IPS-15b (cell line): ENCODE results near the gene FMNL2.
"Not testable (repeated sequence)": the region's sequence is repeated elsewhere in the genome, so short reads cannot be mapped to it uniquely, and the experiment has no call there.

Experiments used
- H3K27me3 ChIP-seq: one replicate; pipeline ENCODE4 v1.6.1; 2013; ENCODE audit warnings: low read length; ENCODE audit not compliant: control insufficient read depth, insufficient read depth
- H3K36me3 ChIP-seq: one replicate; pipeline ENCODE4 v1.6.1; 2013; ENCODE audit warnings: low read length; ENCODE audit not compliant: control insufficient read depth, insufficient read depth
- H3K4me1 ChIP-seq: one replicate; pipeline ENCODE4 v1.6.1; 2013; ENCODE audit warnings: mild to moderate bottlenecking, low read length; ENCODE audit not compliant: control insufficient read depth, insufficient read depth
- H3K4me3 ChIP-seq: one replicate; pipeline ENCODE4 v1.5.1; 2013; ENCODE audit warnings: low read depth, low read length
- H3K9ac ChIP-seq: one replicate; pipeline ENCODE4 v1.6.1; 2013; ENCODE audit warnings: low read depth, mild to moderate bottlenecking, low read length
- H3K9me3 ChIP-seq: one replicate; pipeline ENCODE4 v1.6.1; 2013; ENCODE audit warnings: mild to moderate bottlenecking, low read length; ENCODE audit not compliant: control insufficient read depth, insufficient read depth

The FMNL2 gene

DNA sequence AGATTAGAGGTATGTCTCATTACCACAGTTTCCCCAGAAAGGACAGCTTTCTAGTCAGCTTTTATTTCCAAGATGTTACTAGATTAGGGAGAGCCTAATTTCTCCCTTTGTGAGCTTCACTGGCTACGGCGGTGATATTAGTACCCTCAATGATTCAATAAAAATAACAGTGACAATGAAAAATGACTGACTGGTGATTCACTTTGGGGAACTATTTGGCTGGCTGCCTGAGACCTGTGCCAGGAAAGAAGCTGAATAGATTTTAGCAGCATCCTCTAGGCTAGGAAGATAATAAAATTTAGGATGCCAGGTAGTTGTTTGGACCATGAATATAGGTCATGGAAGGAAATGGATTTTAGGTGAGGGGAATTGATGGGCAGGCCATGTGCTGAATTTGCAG, 178.7 kb downstream of the FMNL2 start:
- no peak overlapping the region for H3K9ac ChIP-seq
- no peaks in the 10 kb centered on the region for H3K9me3 ChIP-seq
- no peaks in the 10 kb centered on the region for H3K27me3 ChIP-seq
- no peaks in the 10 kb centered on the region for H3K36me3 ChIP-seq
- no peak overlapping the region for H3K4me3 ChIP-seq
- peaks cover 3% of the 10 kb centered on the region for H3K4me1 ChIP-seq

DNA sequence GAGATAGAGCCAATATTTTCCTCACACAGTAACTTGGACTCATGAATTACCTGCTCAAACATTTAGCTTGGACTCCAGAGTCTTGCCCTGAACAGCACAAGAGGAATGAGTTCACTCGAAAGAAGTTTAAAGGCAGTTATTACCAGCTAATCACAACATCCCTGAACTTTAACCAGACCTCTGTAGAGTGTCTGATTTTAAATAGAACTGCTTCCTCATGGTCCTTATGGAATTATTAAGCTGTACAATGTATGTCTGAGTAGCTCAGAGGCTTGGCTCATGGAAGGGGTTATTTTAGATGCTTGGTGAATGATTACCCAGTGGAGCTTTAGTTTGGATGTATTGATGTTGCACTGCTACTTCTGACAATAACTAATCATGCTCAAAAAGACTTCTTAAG, 183.1 kb downstream of the FMNL2 start:
- no peaks in the 10 kb centered on the region for H3K4me1 ChIP-seq
- H3K9me3 ChIP-seq, result no peaks in the 10 kb centered on the region
- H3K27me3 ChIP-seq, result no peaks in the 10 kb centered on the region
- no peak overlapping the region for H3K9ac ChIP-seq
- H3K36me3 ChIP-seq, result no peaks in the 10 kb centered on the region
- H3K4me3 ChIP-seq, result no peak overlapping the region

DNA sequence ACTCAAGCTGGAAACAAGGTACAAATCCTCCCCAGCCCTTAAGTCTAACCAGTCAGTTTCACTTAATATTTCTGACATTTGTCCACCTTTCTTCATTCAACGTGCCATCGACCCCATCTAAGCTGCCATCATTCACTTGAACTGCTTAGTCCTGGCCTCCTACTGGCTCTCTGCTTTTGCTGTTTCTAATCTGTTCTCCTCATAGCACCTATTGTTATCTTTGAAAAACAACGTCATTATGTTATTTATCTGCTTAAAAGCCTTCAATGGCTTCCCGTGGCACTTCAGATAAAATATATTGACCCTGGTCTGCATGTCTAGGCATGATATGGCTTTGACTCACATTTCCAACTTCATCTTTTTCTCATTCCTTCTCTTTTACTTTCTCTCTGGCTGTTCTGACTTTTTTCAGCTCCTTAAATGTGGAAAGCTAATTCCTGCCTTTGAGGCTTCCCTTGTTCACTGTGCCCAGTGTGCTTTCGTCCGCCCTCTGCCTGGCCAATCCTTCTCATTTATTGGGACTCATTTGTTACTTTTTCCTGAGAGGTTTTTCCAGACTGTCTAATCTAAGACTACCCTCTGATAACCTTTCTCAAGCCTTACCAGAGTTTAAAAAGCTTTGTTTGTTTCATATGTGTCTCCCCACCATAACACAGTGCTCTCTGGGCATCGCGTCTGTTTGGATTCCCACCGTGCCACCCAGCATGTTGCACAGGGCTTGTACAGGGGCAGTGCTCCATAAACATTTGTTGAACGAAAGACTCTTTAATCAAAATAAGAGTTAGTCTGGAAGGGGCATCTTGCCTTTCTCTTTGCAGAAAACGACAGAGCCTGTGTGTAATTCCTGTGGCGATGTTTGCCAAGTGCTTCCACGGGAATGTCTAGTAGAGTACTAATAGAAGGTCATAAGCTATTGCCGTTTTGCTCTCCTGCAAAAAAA, 183.9 kb downstream of the FMNL2 start:
- Histone ChIP-seq H3K27me3 (no peaks in the 10 kb centered on the region), H3K9me3 (no peaks in the 10 kb centered on the region), H3K4me3 (no peak overlapping the region), H3K36me3 (no peaks in the 10 kb centered on the region), H3K9ac (no peak overlapping the region), H3K4me1 (no peaks in the 10 kb centered on the region)

DNA sequence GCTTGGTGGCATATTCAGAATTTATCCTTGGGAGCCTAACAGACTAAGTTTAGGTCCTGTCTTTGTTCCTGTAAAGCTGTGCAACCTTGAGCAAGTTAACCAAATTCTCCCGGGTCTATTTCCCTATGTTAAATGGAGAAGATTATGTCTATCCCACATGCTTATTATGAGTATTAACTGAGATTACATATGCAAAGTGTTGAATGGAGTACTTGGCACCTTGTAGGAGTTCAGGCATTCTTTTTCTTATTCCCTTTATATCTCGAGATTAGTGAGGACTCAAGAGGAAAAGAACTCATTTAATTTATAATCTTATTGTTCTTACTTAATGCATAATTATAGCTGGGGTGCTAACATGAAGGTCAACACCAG, 184.6 kb downstream of the FMNL2 start:
- Histone ChIP-seq H3K36me3 (no peaks in the 10 kb centered on the region), H3K27me3 (no peaks in the 10 kb centered on the region), H3K4me3 (no peak overlapping the region), H3K9me3 (no peaks in the 10 kb centered on the region), H3K9ac (no peak overlapping the region), H3K4me1 (no peaks in the 10 kb centered on the region)

DNA sequence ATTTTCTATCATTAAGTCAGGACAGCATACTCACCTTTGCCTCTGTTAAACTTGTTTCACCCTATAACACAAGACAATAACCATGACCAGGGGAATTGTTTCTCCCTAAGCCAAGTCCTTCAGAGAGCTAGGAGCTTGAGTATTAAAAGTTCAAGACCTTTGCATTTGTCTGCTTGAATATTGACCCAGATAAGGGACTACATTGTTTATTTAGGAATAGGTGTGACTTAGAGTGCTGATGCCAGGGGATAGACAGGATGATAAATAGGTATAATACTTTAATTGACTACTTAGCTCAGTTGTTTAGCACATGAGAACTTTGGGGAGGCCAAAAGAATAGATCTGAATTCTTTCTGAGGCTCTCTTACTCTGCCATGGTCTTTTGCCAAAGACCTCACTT, 185.8 kb downstream of the FMNL2 start:
- H3K9me3 ChIP-seq, result no peaks in the 10 kb centered on the region
- no peak overlapping the region for H3K9ac ChIP-seq
- H3K4me3 ChIP-seq, result no peak overlapping the region
- no peaks in the 10 kb centered on the region for H3K4me1 ChIP-seq
- no peaks in the 10 kb centered on the region for H3K27me3 ChIP-seq
- H3K36me3 ChIP-seq, result no peaks in the 10 kb centered on the region

DNA sequence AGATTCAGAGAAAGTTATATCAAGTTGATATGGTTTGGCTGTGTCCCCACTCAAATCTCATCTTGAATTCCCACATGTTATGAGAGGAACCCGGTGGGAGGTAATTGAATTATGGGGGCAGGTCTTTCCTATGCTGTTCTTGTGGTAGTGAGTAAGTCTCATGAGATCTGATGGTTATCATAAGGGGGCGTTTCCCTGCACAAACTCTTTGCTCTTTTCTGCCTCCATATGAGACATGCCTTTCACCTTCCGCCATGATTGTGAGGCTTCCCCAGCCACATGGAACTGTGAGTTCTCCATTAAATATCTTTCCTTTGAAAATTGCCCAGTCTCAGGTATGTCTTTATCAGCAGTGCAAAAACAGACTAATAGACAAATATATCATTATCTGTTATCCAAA, 187.5 kb downstream of the FMNL2 start:
- H3K9ac ChIP-seq, H3K36me3 ChIP-seq, H3K9me3 ChIP-seq, H3K4me1 ChIP-seq, H3K4me3 ChIP-seq, H3K27me3 ChIP-seq: not testable (repeated sequence)

DNA sequence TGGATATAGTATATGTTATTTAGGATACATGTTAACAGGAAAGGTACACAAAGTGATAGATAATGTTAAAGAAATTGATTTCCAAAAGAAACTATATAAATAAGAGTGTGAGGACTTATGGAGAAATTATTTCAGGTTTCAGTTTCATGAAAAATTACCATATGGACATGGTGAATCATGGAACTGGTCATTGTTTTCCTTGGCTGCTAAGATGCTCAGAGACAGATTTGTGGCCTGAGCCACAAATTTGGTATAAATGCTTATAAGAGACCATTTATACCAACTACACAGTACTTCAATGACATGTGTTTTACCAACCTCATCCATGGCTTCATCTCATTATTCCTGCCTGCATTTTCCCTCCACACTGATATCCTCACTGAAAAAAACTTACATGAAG, 188.1 kb downstream of the FMNL2 start:
- Histone ChIP-seq H3K36me3 (no peaks in the 10 kb centered on the region), H3K27me3 (no peaks in the 10 kb centered on the region), H3K4me3 (no peak overlapping the region), H3K9me3 (no peaks in the 10 kb centered on the region), H3K9ac (no peak overlapping the region), H3K4me1 (no peaks in the 10 kb centered on the region)

DNA sequence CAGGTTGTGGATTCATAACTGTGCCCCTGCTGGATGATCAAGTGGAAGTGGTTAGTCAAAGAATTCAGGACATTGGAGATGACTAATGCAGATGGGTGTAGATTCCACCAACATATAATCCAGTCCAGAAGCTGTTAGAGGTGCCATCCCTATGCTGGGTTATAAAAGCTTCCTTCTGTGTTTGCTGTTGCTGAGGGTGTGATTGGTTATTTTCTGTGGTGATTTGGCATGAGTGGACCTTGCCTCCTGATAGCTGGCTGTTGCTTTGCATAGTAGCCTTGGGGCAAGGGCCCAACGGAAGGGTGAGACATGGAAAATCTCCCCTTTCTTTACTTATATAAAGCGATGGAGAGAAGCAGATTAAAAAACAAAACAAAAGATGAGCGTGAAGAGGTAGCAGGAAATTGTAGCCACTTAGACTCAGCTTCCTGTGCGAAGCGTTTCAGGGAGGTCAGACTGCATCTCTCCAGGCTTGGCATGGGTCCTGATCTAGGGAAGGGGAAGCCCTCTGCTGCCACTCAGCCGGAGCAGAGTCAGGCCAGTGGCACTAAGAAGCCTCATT, 190.4 kb downstream of the FMNL2 start:
- peaks cover 13% of the 10 kb centered on the region for H3K4me1 ChIP-seq
- no peaks in the 10 kb centered on the region for H3K36me3 ChIP-seq
- no peaks in the 10 kb centered on the region for H3K27me3 ChIP-seq
- H3K9ac ChIP-seq, result no peak overlapping the region
- no peaks in the 10 kb centered on the region for H3K9me3 ChIP-seq
- no peak overlapping the region for H3K4me3 ChIP-seq

DNA sequence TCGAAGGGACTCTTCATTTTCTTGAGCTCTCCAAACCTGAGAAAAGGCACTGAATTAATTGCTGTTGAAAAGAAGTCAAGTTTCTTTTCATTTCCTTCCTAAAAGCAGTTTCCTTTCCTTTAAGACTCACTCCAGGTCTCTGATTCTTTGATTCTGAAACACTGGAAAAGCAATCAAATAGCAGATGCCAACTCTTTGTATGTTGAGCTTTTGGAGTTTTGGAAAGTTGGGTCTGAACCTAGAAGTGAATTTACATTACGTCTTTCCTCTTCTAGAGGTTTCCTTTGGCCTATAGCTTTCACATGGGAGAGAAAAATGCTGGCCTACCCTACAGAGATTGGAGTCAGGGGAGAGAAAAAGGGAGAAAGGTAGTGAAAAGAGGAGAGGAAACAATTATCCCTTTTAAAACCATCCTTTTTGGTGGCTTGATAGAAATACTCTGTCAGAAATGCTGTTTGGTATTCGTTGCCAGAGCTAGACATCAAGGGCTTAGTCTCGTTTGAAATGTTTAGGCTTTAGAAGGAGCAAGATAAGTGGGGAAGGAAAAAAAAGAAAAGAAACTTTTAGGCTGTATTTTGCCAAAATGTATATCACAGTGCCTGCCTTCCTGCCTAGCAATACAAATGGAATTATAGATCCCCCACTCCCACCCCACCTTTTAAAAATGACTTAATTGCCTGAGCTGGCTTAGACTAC, 194.6 kb downstream of the FMNL2 start:
- Histone ChIP-seq H3K4me3 (no peak overlapping the region), H3K9ac (no peak overlapping the region), H3K9me3 (no peaks in the 10 kb centered on the region), H3K36me3 (no peaks in the 10 kb centered on the region), H3K27me3 (no peaks in the 10 kb centered on the region), H3K4me1 (peaks cover 17% of the 10 kb centered on the region)

DNA sequence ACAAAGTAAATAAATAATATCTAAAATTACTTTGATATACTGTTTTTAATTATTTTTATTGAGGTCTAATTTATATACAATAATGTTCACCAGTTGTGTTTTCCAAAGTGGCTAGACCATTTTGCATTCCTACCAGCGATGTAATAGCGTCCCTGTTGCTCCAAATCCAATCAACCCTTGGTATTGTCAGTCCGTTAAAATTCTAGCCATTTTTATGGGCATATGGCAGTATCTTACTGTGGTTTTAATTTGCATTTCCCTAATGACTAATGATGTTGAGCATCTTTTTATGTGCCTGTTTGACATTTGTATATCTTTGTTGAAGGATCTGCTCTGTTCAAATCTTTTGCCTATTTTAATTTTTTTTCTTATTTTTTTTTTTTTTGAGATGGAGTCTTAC, 197.3 kb downstream of the FMNL2 start:
- no peaks in the 10 kb centered on the region for H3K9me3 ChIP-seq
- peaks cover 17% of the 10 kb centered on the region for H3K4me1 ChIP-seq
- no peak overlapping the region for H3K4me3 ChIP-seq
- no peaks in the 10 kb centered on the region for H3K27me3 ChIP-seq
- no peak overlapping the region for H3K9ac ChIP-seq
- H3K36me3 ChIP-seq, result no peaks in the 10 kb centered on the region

DNA sequence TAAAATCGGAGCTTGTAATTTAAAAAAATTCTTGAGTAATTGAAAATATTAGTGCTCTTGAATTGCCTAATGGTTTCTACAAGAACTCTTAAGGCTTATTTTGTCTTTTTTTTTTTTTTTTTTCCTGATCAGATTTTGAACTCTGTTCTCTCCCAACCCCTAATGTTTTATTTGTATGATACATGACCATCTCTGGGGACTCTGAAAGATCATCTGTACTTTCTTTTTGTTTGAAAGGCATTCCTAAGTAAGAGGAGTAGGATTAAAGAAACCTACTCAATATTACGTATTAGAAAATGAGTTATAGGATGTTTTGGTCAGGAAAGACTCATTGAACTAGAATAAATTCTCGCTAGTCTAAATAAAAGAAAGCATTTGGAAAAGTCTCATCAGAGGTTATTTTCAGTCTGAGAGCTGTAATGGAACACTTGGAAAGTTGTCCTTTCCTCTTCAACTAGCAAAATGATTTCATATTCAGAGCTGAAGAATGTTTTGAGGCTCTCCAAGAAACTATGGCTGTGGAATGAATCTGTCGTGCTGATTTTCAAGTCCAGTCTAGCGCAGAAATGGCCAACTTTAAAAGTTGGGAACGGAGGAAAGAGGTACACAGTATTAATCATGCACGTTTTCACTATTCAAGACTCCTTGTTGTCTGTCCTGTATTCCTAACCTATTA, 199.6 kb downstream of the FMNL2 start:
- no peak overlapping the region for H3K4me3 ChIP-seq
- no peaks in the 10 kb centered on the region for H3K27me3 ChIP-seq
- no peaks in the 10 kb centered on the region for H3K9me3 ChIP-seq
- no peaks in the 10 kb centered on the region for H3K36me3 ChIP-seq
- H3K4me1 ChIP-seq, result peaks cover 8% of the 10 kb centered on the region
- no peak overlapping the region for H3K9ac ChIP-seq
